GM12865 (cell line): ENCODE data around the gene NOP9.

Experiments
- DNase-seq: peaks from one replicate; pipeline ENCODE4 v3.0.0; 2010; ENCODE audit warnings: low read depth
- H3K4me3 ChIP-seq: 2 replicates; pipeline ENCODE4 v1.5.1; 2011; ENCODE audit warnings: mild to moderate bottlenecking, low read depth, low read length, control low read depth
- CTCF ChIP-seq: IDR thresholded peaks from 2 replicates; pipeline ENCODE4 v1.5.1; 2011; ENCODE audit warnings: low read length, control low read depth, low read depth, inconsistent platforms; ENCODE audit not compliant: insufficient read depth; ENCODE audit errors: missing control alignments

Gene NOP9

GRCh38 chr14:24255438-24255837, 44.2 kb upstream of the NOP9 start:
- DNase-seq, result no peak
- no peak overlapping the region for H3K4me3 ChIP-seq
- TF ChIP-seq CTCF, result no peak

GRCh38 chr14:24255931-24256711, 43.5 kb upstream of the NOP9 start:
- TF ChIP-seq CTCF, result no peak
- DNase-seq, result no peak
- no peak overlapping the region for H3K4me3 ChIP-seq

GRCh38 chr14:24256960-24257359, 42.7 kb upstream of the NOP9 start:
- H3K4me3 ChIP-seq, result no peak overlapping the region
- DNase-seq, result no peak
- no peak for TF ChIP-seq CTCF

- H3K4me3 ChIP-seq, result no peak overlapping the region
- no peak for TF ChIP-seq CTCF
- no peak for DNase-seq
Measured at GRCh38 chr14:24258119-24258518, 41.5 kb upstream of the NOP9 start.

- no peak for TF ChIP-seq CTCF
- H3K4me3 ChIP-seq, result no peak overlapping the region
- no peak for DNase-seq
Measured at GRCh38 chr14:24258548-24259265, 40.9 kb upstream of the NOP9 start.

GRCh38 chr14:24259282-24260025, 40.2 kb upstream of the NOP9 start:
- no peak for TF ChIP-seq CTCF
- no peak for DNase-seq

More at GRCh38 chr14:24259282-24260025, 40.2 kb upstream of the NOP9 start:
- H3K4me3 ChIP-seq, result no peak overlapping the region
